Testis (tissue), 3 donors: ENCODE data around the gene EMCN. TPM values are rescaled to one million over a fixed set of nuclear protein-coding genes. Genes with fewer than 3 reads are reported as not detected.

Source experiments
- DNase-seq: peaks from one replicate; pipeline ENCODE4 v3.0.0-alpha.2; 2019
- H3K27ac ChIP-seq, 2 donors: fragments of 200-600 bp; sonication (generic); one replicate each; pipeline ENCODE4 v1.5.1; 2019
- H3K27me3 ChIP-seq: fragments of 200-600 bp; sonication (generic); one replicate; pipeline ENCODE4 v1.5.1; 2019
- H3K36me3 ChIP-seq: fragments of 200-600 bp; sonication (generic); one replicate; pipeline ENCODE4 v1.5.1; 2017; ENCODE audit warnings: low read depth; ENCODE audit errors: missing control alignments
- H3K4me1 ChIP-seq: fragments of 200-600 bp; sonication (generic); one replicate; pipeline ENCODE4 v1.5.1; 2019
- H3K4me3 ChIP-seq, 2 donors: fragments of 200-600 bp; sonication (generic); one replicate each; pipeline ENCODE4 v1.5.1; 2017 to 2019
- H3K9me3 ChIP-seq: fragments of 200-600 bp; sonication (generic); one replicate; pipeline ENCODE4 v1.5.1; 2017
- CTCF ChIP-seq, 3 experiments: fragments of 450-650 bp in 2 of 3; fragments of 200-600 bp in 1 of 3; sonication (generic) in 1 of 3; IDR thresholded peaks; one replicate each; pipeline ENCODE4 v1.5.1; 2016 to 2019; ENCODE audit warnings: antibody characterized with exemption in 3 of 3, mild to moderate bottlenecking in 2 of 3, moderate library complexity in 1 of 3
- POLR2A ChIP-seq: fragments of 450-650 bp; IDR thresholded peaks from one replicate; pipeline ENCODE4 v1.6.1; 2017; ENCODE audit warnings: antibody characterized with exemption, mild to moderate bottlenecking, moderate library complexity
- WGBS, 2 donors: methylation state at CpG; one replicate each; pipeline ENCODE4 v1.1.5; 2018; 5-methylcytosine and 5-hydroxymethylcytosine counted together
- intact Hi-C: fragments of 100-400 bp; cut with DNase I; formaldehyde crosslinking; loops from one replicate; pipeline ENCODE4 v1.15.1; 2023; ENCODE audit warnings: low total_unique reads
- polyA plus RNA-seq: library from polyadenylated mRNA; stranded (reverse); fragments of 350-450 nt; fragmentation: Illumina TruSeq; extraction: RNeasy Lipid Tissue Mini Kit (QIAGEN cat#74804); gene quantifications from one replicate; pipeline ENCODE4 v1.2.3, GENCODE V29; 2014; ENCODE audit warnings: low read depth, low replicate concordance; ENCODE audit not compliant: insufficient read depth
- total RNA-seq, 2 donors: library from RNA; depleted of rRNA; stranded (reverse); fragments of >200 nt; gene quantifications; one replicate each; pipeline ENCODE4 v1.2.3, GENCODE V29; 2016

Gene EMCN
- total and polyA plus RNA-seq, 3 donors from 2014 or later: 5.6 to 7.4 (median 5.8) TPM

- no peaks in the 10 kb centered on the region for H3K36me3 ChIP-seq
- H3K4me3 ChIP-seq: no peak overlapping the region
- no peak overlapping the region for H3K27ac ChIP-seq
- no peaks in the 10 kb centered on the region for H3K4me1 ChIP-seq
- intact Hi-C loops: no loop called here
- DNase-seq: no peak
- H3K9me3 ChIP-seq: no peaks in the 10 kb centered on the region
- no peaks in the 10 kb centered on the region for H3K27me3 ChIP-seq
- 85 to 88% methylated on average over 1 of the region's 1 CpG for WGBS, 2 donors
- no peak for TF ChIP-seq CTCF (IDR thresholded peaks at IDR 0.05)
- TF ChIP-seq POLR2A: no peak
Measured at GRCh38 chr4:100429616-100430015, 88.2 kb downstream of the EMCN start.

DNA sequence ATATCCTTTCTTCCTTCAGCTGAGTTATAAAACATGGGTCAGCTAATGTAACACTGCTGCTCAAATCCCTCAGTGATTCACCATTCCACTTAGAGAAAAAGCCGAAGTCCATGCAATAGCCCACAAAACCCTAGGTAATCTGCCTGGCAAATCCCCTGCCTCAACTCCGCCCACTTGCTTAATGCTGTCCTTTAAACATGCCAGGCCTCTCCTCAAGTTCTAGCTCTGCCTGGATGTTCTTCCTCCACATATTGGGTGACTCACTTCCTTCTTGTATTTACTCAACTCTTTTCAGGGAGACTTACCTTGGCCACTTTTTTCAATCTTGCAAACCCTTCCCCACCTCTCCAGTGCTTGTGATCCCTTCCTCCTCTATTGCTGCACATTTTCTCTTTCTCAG, 89.8 kb downstream of the EMCN start:
- TF ChIP-seq CTCF (IDR thresholded peaks at IDR 0.05) (no peak), POLR2A (no peak)
- intact Hi-C loops: no loop called here
- no peak for DNase-seq
- 85 to 93% methylated on average over 2 of the region's 2 CpGs for WGBS, 2 donors
- Histone ChIP-seq H3K27ac (no peak overlapping the region), H3K9me3 (no peaks in the 10 kb centered on the region), H3K36me3 (no peaks in the 10 kb centered on the region), H3K4me1 (no peaks in the 10 kb centered on the region), H3K4me3 (no peak overlapping the region), H3K27me3 (no peaks in the 10 kb centered on the region)

- intact Hi-C loops: no loop called here
- H3K4me1 ChIP-seq: no peaks in the 10 kb centered on the region
- H3K27ac ChIP-seq: no peak overlapping the region
- H3K4me3 ChIP-seq: no peak overlapping the region
- H3K27me3 ChIP-seq: no peaks in the 10 kb centered on the region
- H3K9me3 ChIP-seq: no peaks in the 10 kb centered on the region
- TF ChIP-seq CTCF (IDR thresholded peaks at IDR 0.05) (no peak), POLR2A (no peak)
- 86 to 87% methylated on average over 4 of the region's 4 CpGs for WGBS, 2 donors
- H3K36me3 ChIP-seq: no peaks in the 10 kb centered on the region
- no peak for DNase-seq
Measured at GRCh38 chr4:100424376-100424775, 93.4 kb downstream of the EMCN start.

DNA sequence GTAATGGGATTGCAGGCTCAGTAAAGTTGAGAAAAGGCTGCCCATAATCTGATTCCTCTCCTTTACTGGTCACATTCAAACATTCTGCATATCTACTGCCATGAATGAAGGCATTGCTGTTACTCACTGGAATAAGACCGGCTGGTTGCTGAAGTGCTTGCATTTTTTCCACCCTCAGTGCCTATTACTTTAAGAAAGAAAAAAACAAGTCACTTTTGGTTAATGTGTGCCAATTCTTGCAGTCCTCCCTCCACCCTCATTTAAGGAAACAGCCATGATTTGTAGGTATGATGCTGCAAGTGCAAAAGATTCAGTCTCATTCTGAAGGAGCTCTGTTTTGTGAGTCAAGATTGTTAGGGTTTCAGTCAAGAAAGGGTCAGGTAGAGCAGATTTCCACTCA, 94.9 kb downstream of the EMCN start:
- WGBS, 2 donors: 76 to 80% methylated on average over 1 of the region's 1 CpG
- no peak for DNase-seq
- no peak overlapping the region for H3K27ac ChIP-seq
- no peak overlapping the region for H3K4me3 ChIP-seq
- no peaks in the 10 kb centered on the region for H3K27me3 ChIP-seq
- no peaks in the 10 kb centered on the region for H3K9me3 ChIP-seq
- intact Hi-C loops: no loop called here
- H3K4me1 ChIP-seq: no peaks in the 10 kb centered on the region
- TF ChIP-seq POLR2A: no peak
- no peak for TF ChIP-seq CTCF (IDR thresholded peaks at IDR 0.05)
- H3K36me3 ChIP-seq: no peaks in the 10 kb centered on the region

GRCh38 chr4:100421361-100421978, 96.4 kb downstream of the EMCN start:
- TF ChIP-seq POLR2A (no peak), CTCF (IDR thresholded peaks at IDR 0.05) (peak; percentile 32 to 47 (median 42))
- Histone ChIP-seq H3K4me1 (no peaks in the 10 kb centered on the region), H3K9me3 (no peaks in the 10 kb centered on the region), H3K4me3 (no peak overlapping the region), H3K27me3 (no peaks in the 10 kb centered on the region), H3K36me3 (no peaks in the 10 kb centered on the region), H3K27ac (peak overlapping the region in 1 of 2 donors; percentile 13)
- DNase-seq: no peak
- intact Hi-C loops: no loop called here
- 44 to 51% methylated on average over 3 of the region's 3 CpGs for WGBS, 2 donors
